Neural crest cell (in vitro differentiated cells): ENCODE data around the gene TARS3. TPM values are rescaled to one million over a fixed set of nuclear protein-coding genes. Genes with fewer than 3 reads are reported as not detected.
"Not testable (repeated sequence)": the region's sequence is repeated elsewhere in the genome, so short reads cannot be mapped to it uniquely, and the experiment has no call there.

ENCODE experiments used
- DNase-seq: peaks from one replicate; pipeline ENCODE4 v3.0.0; 2021; ENCODE audit warnings: low read depth, mixed read lengths, low spot score
- H3K27ac Mint-ChIP-seq: one replicate; pipeline ENCODE4 v1.8.0; 2021; ENCODE audit warnings: mild to moderate bottlenecking, mixed read lengths; ENCODE audit not compliant: unreplicated experiment
- H3K27me3 Mint-ChIP-seq: 2 replicates; pipeline ENCODE4 v1.8.0; 2021; ENCODE audit warnings: low read depth, mild to moderate bottlenecking, mixed read lengths
- H3K36me3 Mint-ChIP-seq: 2 replicates; pipeline ENCODE4 v1.8.0; 2021; ENCODE audit warnings: low read depth, mild to moderate bottlenecking, mixed read lengths
- H3K4me1 Mint-ChIP-seq: 2 replicates; pipeline ENCODE4 v1.8.0; 2021; ENCODE audit warnings: mixed read lengths
- H3K4me3 Mint-ChIP-seq: one replicate; pipeline ENCODE4 v1.8.0; 2021; ENCODE audit warnings: mild to moderate bottlenecking, mixed read lengths
- H3K9me3 Mint-ChIP-seq: 2 replicates; pipeline ENCODE4 v1.8.0; 2021; ENCODE audit warnings: mixed read lengths
- long read RNA-seq: library from polyadenylated mRNA; unstranded; transcript quantifications from one replicate; pipeline ENCODE4 v2.0.0, GENCODE V29; 2020
- total RNA-seq: library from RNA; stranded (reverse); gene quantifications from 2 replicates; pipeline ENCODE4 v1.2.1, GENCODE V29; 2021
- TF ChIP-seq, protein P1 (sequence below): fragments of 200-600 bp; sonication (generic); conservative IDR thresholded peaks from 2 replicates; pipeline ENCODE4 v1.5.0; 2021; ENCODE audit warnings: antibody characterized with exemption, mild to moderate bottlenecking

TARS3 gene
- total RNA-seq = 17.7 and 18.1 TPM in 2 replicates
- long read RNA-seq, partial matches to known transcripts = 7 of 7 reads
- long read RNA-seq, other reads (novel, unspliced or antisense) = 0 of 7 reads

DNA sequence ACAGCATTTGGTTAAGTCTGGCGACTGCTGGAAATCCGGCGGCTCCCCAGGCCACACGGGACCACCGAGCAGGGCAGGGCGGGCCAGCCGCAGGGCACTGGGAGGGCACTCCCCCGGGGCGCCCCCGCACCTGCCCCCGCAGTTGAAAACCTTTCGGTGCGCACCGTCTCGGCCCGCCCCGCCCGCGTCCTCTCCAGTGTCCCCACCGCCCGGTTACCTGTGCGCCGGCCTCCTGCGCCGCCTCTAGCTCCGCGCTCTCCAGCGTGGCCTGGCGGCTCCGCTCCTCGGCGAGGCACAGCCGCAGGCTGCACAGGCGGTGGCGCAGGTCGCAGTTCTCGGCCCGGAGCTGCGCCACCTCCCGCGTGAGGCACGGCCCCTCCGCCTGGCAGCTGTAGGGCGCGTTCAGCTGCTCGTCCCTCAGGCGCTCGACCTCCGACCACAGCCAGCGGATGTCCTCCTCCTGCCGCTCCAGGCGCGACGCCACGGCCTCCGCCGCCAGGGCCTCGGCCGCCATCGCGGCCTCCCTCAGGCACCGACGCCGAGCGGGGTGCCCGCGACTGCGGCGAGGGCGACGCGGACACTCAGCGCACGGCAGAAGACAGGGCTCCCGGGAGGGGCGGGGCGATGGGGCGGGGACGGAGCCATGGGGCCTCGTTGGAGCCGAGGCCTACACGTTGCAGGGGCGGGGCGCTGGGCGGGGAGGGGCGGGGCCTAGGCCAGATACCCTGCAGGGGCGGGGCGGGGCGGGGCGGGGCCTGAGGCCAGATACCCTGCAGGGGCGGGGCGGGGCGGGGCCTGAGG is at the start of gene TARS3:
Gene TARS3 (minus strand): TSS at position 600 of the 801 bp plus-strand sequence. CDS start 86 bp downstream, at position 514.
- DNase-seq = peak; percentile 78
- Mint-ChIP-seq H3K27ac (no peak within 1 kb of the TSS), H3K27me3 (no peaks in the 10 kb centered on the region), H3K36me3 (peaks cover 8% of the 10 kb centered on the region), H3K4me3 (peak within 1 kb of the TSS; percentile 85), H3K4me1 (peaks cover 14% of the 10 kb centered on the region), H3K9me3 (no peaks in the 10 kb centered on the region)
- TF ChIP-seq, protein P1, sequence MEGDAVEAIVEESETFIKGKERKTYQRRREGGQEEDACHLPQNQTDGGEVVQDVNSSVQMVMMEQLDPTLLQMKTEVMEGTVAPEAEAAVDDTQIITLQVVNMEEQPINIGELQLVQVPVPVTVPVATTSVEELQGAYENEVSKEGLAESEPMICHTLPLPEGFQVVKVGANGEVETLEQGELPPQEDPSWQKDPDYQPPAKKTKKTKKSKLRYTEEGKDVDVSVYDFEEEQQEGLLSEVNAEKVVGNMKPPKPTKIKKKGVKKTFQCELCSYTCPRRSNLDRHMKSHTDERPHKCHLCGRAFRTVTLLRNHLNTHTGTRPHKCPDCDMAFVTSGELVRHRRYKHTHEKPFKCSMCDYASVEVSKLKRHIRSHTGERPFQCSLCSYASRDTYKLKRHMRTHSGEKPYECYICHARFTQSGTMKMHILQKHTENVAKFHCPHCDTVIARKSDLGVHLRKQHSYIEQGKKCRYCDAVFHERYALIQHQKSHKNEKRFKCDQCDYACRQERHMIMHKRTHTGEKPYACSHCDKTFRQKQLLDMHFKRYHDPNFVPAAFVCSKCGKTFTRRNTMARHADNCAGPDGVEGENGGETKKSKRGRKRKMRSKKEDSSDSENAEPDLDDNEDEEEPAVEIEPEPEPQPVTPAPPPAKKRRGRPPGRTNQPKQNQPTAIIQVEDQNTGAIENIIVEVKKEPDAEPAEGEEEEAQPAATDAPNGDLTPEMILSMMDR = peak; percentile 25

DNA sequence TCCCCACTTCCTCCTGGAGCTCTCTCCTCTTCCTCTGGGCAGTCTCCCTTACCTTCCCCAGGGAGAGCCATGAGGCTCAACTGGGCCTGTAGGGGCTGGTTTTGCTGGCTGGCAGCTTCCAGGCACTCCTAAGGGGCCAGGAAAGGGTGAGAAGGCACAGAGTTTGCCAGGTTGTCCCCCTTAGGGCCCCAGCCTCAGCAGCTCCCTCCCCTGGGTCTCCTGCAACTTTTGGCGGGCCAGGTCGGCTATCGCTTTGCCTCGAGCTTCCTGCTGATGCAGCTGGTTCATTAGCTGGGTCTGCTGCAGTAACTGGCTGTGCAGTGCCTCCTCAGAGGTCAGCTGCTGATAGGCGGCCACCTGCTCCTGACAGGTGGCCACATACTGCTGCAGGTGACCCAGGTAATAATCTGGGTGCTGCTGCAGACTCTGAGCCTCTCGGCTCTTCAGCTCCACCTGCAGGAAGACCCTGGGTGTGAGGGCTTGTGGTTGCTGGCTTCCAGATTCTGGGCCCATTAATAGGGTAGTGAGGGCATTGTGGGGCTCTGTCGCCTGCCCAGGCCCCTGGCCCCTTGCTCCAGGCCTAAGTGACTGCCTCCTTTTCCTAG is 49.3 kb upstream of the TARS3 start:
- H3K4me1 Mint-ChIP-seq = no peaks in the 10 kb centered on the region
- TF ChIP-seq, protein P1 = no peak
- H3K27me3 Mint-ChIP-seq = peaks cover 11% of the 10 kb centered on the region
- no peaks in the 10 kb centered on the region for H3K9me3 Mint-ChIP-seq
- DNase-seq = no peak
- no peak overlapping the region for H3K4me3 Mint-ChIP-seq
- no peak overlapping the region for H3K27ac Mint-ChIP-seq
- no peaks in the 10 kb centered on the region for H3K36me3 Mint-ChIP-seq

DNA sequence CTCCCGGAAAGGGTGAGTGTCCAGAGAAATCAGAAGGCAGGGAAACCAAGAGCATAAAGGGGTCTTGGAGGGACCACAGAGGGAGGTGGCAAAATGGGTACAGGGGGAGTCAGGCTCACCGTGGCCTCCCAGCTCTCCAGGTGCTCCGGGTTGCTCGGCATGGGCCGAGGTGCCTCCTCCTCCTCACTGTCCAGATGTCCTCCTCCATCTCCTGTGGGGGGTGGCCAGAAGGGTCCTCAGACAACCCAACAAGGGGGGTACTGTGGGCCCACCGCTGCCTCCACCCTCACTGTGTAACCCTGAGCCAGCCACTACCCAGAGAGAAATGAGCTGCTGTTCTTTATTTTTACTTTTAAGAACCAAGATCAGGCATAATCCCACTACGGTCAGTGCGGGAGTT is 48.6 kb upstream of the TARS3 start:
- H3K4me1 Mint-ChIP-seq = no peaks in the 10 kb centered on the region
- peaks cover 9% of the 10 kb centered on the region for H3K27me3 Mint-ChIP-seq
- no peaks in the 10 kb centered on the region for H3K9me3 Mint-ChIP-seq
- H3K27ac Mint-ChIP-seq = no peak overlapping the region
- DNase-seq = no peak
- no peak overlapping the region for H3K4me3 Mint-ChIP-seq
- no peaks in the 10 kb centered on the region for H3K36me3 Mint-ChIP-seq
- TF ChIP-seq, protein P1 = no peak

DNA sequence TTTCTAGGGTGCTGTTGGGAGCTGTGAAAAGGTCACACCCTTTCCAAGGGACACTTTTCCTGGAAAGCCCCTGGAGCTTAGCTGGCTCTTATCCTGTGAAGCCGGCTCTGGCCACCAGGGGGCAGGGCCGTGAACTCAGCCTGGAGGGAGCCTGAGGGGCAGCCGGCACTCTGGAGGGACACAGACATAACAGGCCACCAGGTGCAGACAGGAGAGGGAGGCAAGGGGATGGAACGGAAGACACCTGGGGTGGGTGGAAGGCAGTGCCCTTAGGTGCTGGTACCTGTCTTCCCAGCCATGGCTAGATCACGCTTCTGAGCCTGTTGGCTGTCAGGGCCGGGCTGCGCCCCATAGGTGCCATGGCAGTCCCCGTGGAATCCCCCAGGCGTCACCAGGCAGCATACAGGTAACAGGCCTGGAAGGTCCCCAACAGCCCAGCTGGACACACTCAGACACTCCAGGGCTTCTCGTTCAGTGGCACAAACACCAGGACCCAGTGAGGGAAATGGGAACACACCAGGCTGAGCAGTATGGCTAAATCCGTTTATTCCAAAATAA is 42.9 kb upstream of the TARS3 start:
- peak overlapping the region; percentile 6 for H3K4me3 Mint-ChIP-seq
- not testable (repeated sequence) for H3K4me1 Mint-ChIP-seq, H3K9me3 Mint-ChIP-seq, DNase-seq, H3K36me3 Mint-ChIP-seq, H3K27ac Mint-ChIP-seq, H3K27me3 Mint-ChIP-seq
- TF ChIP-seq, protein P1 = peak; percentile 17

DNA sequence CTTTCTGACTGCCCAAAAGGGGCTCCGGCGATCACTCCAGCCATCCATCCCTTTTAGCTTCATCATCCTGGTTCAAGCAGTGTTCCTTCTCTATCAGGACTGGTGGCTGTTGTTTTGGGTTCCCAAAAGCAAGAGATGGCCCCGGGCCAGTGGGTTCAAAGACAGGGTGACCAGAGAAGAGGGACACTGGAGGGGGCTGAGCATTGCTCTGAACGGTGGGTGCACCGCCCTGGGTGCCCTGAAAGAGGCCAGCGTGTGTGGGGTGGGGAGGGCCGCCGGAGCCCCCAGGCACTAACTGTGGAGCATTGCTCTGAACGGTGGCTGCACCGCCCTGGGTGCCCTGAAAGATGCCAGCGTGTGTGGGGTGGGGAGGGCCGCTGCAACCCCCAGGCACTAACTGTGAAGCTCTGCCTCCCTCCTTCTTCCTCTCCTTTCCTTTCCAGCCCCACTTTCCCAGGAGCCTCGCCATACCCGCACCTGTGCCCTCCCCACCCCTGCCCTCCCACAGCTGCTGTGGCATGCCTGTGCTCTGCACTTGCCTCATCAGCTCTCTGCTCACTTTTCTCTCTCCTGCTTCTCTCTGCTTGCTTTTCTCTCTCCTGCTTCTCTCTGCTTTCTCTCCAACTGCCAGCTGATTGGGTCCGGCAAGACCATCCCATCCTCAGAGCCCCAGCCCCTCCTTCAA is 41.6 kb upstream of the TARS3 start:
- Mint-ChIP-seq H3K4me1 (no peaks in the 10 kb centered on the region), H3K4me3 (peak overlapping the region; percentile 59), H3K36me3 (no peaks in the 10 kb centered on the region), H3K27ac (peak overlapping the region; percentile 45), H3K9me3 (no peaks in the 10 kb centered on the region), H3K27me3 (no peaks in the 10 kb centered on the region)
- TF ChIP-seq, protein P1 = no peak
- no peak for DNase-seq

DNA sequence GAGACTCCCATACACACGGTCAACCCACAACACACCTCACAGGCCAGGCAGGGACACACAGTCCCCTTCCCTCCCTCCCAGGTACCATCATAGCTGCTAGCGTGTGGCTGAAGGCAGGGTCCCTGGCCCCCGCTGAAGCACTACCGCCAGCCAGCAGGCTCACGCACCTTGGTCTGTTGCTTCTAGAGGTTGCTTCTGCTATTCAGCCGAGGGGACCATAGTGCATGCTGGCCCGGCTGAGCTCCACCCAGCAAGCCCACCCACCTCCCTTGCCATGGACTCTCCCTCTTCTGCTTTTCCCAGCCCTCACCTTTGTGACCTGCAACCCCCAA is 41.0 kb upstream of the TARS3 start:
- not testable (repeated sequence) for H3K27me3 Mint-ChIP-seq, H3K4me3 Mint-ChIP-seq, H3K9me3 Mint-ChIP-seq, H3K36me3 Mint-ChIP-seq, H3K27ac Mint-ChIP-seq, H3K4me1 Mint-ChIP-seq, DNase-seq

DNA sequence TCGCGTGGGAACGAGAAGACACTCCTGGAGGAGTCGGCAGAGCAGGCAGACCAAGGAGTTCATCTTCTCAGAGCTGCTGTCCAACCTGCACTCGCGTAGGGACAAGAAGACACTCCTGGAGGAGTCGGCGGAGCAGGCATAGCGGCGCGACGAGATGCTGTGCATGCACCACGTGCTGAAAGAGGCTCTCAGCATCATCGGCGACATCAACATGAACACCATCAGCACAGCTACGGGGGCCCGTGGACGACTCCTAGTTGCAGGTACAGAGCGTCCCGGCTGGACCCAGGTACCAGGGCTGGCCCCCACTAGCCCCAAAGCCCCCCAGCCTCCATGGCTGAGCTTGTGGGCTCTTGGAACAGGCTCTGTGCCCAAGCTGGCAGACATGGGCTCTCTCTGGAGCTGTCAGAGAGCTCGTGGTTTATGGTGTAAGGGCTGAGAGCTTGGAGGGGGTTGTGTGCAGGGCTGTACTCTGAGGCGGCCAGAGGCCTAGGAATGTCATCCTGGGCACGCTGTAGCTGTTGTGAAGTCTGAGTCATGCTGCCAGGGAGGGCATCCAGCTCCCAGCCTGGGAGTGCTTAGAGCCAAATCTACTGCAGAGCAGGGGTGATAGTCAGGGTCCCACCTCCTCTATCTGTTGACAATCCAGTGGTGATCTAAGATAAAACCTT is 40.5 kb upstream of the TARS3 start:
- not testable (repeated sequence) for H3K4me3 Mint-ChIP-seq, H3K27me3 Mint-ChIP-seq, DNase-seq, H3K27ac Mint-ChIP-seq, H3K9me3 Mint-ChIP-seq, H3K4me1 Mint-ChIP-seq, H3K36me3 Mint-ChIP-seq
